ENCODE data around the gene PEX7. TPM values are rescaled to one million over a fixed set of nuclear protein-coding genes. Genes with fewer than 3 reads are reported as not detected.

Gene PEX7
- total RNA-seq, 2 experiments from 2014 or later, result 2.5 to 3.3 TPM

DNA sequence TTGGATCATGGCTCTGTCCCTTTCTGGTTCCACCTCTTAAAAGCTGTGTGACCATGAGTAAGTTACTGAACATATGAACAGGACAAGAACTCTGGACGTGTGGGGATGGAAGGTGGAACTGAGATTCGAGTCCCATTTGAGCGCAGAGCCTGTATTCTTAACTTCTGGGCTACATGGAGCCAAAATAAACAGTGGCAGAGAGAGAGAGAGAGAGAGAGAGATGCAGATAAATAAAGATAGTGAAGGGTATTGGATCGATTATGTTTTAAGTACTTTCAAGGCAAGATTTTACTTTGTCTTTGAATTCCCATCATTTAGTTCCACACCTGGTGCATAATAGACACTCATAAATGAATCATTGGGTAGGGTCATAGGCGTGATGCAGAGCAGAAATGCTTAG lies 139.5 kb downstream of the PEX7 start:
- no peak overlapping the region for H3K27ac Mint-ChIP-seq
- no peak for ATAC-seq
- H3K36me3 Mint-ChIP-seq (ENCODE audit: low read depth), result no peaks in the 10 kb centered on the region
- CTCF ChIA-PET, result no interaction called here
- POLR2A ChIA-PET, result no interaction called here
- H3K4me1 Mint-ChIP-seq (ENCODE audit: low read depth), result peaks cover 4% of the 10 kb centered on the region
- peaks cover 31% of the 10 kb centered on the region for H3K27me3 Mint-ChIP-seq (ENCODE audit: low read depth)
- H3K9me3 Mint-ChIP-seq (ENCODE audit: insufficient read depth), result no peaks in the 10 kb centered on the region
- DNase-seq, result no peak
- no peak overlapping the region for H3K4me3 Mint-ChIP-seq

DNA sequence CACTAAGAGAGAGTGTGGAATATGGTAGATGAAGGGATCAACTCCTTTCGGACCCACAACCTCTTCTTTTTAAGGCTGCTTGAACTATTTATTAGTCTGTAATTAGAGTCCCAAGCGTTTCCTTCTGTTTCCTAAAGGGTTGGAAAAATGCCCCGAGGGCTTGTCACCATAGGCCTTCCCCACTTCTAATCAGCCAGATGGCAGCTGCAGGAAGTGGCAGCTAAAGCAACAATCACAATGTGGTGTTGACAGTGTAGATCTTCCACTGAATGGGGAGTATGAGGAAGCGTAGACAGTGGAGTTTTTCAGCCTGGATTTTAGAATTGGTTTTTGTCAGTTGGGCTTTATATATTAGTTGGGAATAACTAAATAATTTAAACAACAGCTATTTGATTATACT lies 140.3 kb downstream of the PEX7 start:
- H3K4me1 Mint-ChIP-seq (ENCODE audit: low read depth), result no peaks in the 10 kb centered on the region
- no peaks in the 10 kb centered on the region for H3K9me3 Mint-ChIP-seq (ENCODE audit: insufficient read depth)
- ATAC-seq (no peak), DNase-seq (no peak)
- POLR2A ChIA-PET, result no interaction called here
- H3K4me3 Mint-ChIP-seq, result no peak overlapping the region
- no peak overlapping the region for H3K27ac Mint-ChIP-seq
- no peaks in the 10 kb centered on the region for H3K36me3 Mint-ChIP-seq (ENCODE audit: low read depth)
- peaks cover 34% of the 10 kb centered on the region for H3K27me3 Mint-ChIP-seq (ENCODE audit: low read depth)
- CTCF ChIA-PET, result no interaction called here

DNA sequence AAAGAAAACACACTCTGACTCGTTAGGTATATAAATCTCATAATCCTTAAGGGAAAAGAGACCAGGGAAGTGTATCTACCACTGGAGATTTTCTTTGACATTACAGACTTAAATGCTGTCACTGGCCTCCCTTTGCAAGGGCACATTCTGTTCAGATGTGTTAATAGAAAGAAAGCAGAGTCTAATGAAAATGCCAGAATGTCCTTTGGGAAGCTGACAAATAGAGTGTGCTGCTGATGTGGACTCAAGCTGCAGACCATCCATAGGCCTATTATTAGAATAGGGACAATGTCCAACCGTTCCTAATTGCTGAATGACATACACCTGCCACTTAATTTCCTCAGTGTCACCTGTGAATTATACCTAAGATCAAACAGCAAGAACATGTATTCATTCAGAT lies 140.9 kb downstream of the PEX7 start:
- CTCF ChIA-PET, result no interaction called here
- no peak overlapping the region for H3K27ac Mint-ChIP-seq
- POLR2A ChIA-PET, result no interaction called here
- no peaks in the 10 kb centered on the region for H3K9me3 Mint-ChIP-seq (ENCODE audit: insufficient read depth)
- ATAC-seq (no peak), DNase-seq (no peak)
- no peaks in the 10 kb centered on the region for H3K36me3 Mint-ChIP-seq (ENCODE audit: low read depth)
- no peaks in the 10 kb centered on the region for H3K4me1 Mint-ChIP-seq (ENCODE audit: low read depth)
- H3K27me3 Mint-ChIP-seq (ENCODE audit: low read depth), result peaks cover 36% of the 10 kb centered on the region
- no peak overlapping the region for H3K4me3 Mint-ChIP-seq

Other genes with a start within 250 kb of the PEX7 start
- gene MAP3K5, start 30.1 kb upstream of the PEX7 start, total RNA-seq, result 10 to 100 TPM; 15.0 to 15.1 TPM
- not detected for gene SLC35D3, start 99.7 kb downstream of the PEX7 start, total RNA-seq
- not detected for gene IL20RA, start 222.4 kb downstream of the PEX7 start, total RNA-seq